B cell (primary cell): Measurements from ENCODE around the gene LOC101059915.

Experiments
- ATAC-seq: fragments of 200-7000 bp; cut with Tn5 transposase; one replicate; pipeline ENCODE4 v1.10.0; 2021; ENCODE audit warnings: low read depth, mild to moderate bottlenecking, moderate number of reproducible peaks, moderate library complexity
- CTCF ChIA-PET: fragments of 350-600 bp; sonication (Branson Sonifier 250); formaldehyde crosslinking; loops from one replicate; lab custom pipeline; 2021; ENCODE audit warnings: antibody characterized with exemption, inconsistent platforms; lab: Charles Lee
- POLR2A ChIA-PET: fragments of 350-600 bp; sonication (Branson Sonifier 250); formaldehyde crosslinking; loops from one replicate; lab custom pipeline; 2021; ENCODE audit warnings: antibody characterized with exemption; lab: Charles Lee
- DNase-seq: peaks from one replicate; pipeline ENCODE4 v3.0.0; 2013
- H2AFZ ChIP-seq: 2 replicates; pipeline ENCODE4 v1.6.1; 2012; ENCODE audit warnings: mild to moderate bottlenecking, low read depth, low read length; ENCODE audit not compliant: insufficient read depth, poor library complexity, severe bottlenecking
- H3K27ac ChIP-seq, 2 donors: 1 replicate in 1 of 2; 2 replicates in 1 of 2; pipeline ENCODE4 v1.5.1; 2012 to 2013; ENCODE audit warnings: low read length in 2 of 2, mild to moderate bottlenecking in 2 of 2, moderate library complexity in 1 of 2
- H3K27me3 ChIP-seq, 4 experiments: fragments of 200-600 bp in 1 of 4; sonication (generic) in 1 of 4; replicated peaks in 1 of 4; 1 replicate in 2 of 4; 2 replicates in 2 of 4; pipeline versions ENCODE4 v1.6.1 to v1.7.0; 2013 to 2016; ENCODE audit warnings: low read length in 3 of 4, mild to moderate bottlenecking in 2 of 4, mixed read lengths in 1 of 4, moderate library complexity in 1 of 4; ENCODE audit not compliant: insufficient read depth in 4 of 4, control insufficient read depth in 3 of 4; ENCODE audit errors: control extremely low read depth in 1 of 4
- H3K36me3 ChIP-seq, 2 experiments: replicated peaks in 1 of 2; 1 replicate in 1 of 2; 2 replicates in 1 of 2; pipeline versions ENCODE4 v1.6.1 to v1.7.1; 2013; ENCODE audit warnings: low read length in 1 of 2; ENCODE audit not compliant: insufficient read depth in 2 of 2, control insufficient read depth in 1 of 2; ENCODE audit errors: control extremely low read depth in 1 of 2, extremely low read depth in 1 of 2
- H3K4me1 ChIP-seq, 2 donors: fragments of 200-600 bp in 1 of 2; sonication (generic) in 1 of 2; 1 replicate in 1 of 2; 2 replicates in 1 of 2; pipeline versions ENCODE4 v1.5.1 to v1.6.1; 2013 to 2017; ENCODE audit warnings: low read length in 2 of 2; ENCODE audit not compliant: control insufficient read depth in 2 of 2, insufficient read depth in 2 of 2
- H3K4me2 ChIP-seq: replicated peaks from 2 replicates; pipeline ENCODE3; 2012; ENCODE audit warnings: mild to moderate bottlenecking, low read depth, low read length; ENCODE audit not compliant: poor library complexity, severe bottlenecking
- H3K4me3 ChIP-seq, 5 experiments: fragments of 200-600 bp in 1 of 5; sonication (generic) in 1 of 5; 1 replicate in 3 of 5; 2 replicates in 2 of 5; pipeline versions ENCODE4 v1.5.1 to v1.7.0; 2011 to 2016; ENCODE audit warnings: low read length in 4 of 5, mild to moderate bottlenecking in 4 of 5, low read depth in 2 of 5, control low read depth in 1 of 5, moderate library complexity in 1 of 5; ENCODE audit not compliant: insufficient read depth in 1 of 5; ENCODE audit errors: control extremely low read depth in 1 of 5, extremely low read depth in 1 of 5
- H3K79me2 ChIP-seq: fragments of 200-600 bp; sonication (generic); one replicate; pipeline ENCODE4 v1.6.0; 2016; ENCODE audit warnings: low read length; ENCODE audit not compliant: control insufficient read depth, insufficient read depth
- H3K9ac ChIP-seq: fragments of 200-600 bp; sonication (generic); 2 replicates; pipeline ENCODE4 v1.6.1; 2017; ENCODE audit warnings: mild to moderate bottlenecking, low read length, moderate library complexity
- H3K9me3 ChIP-seq, 3 donors: one replicate each; pipeline versions ENCODE4 v1.6.1 to v1.7.1; 2013; ENCODE audit warnings: low read length in 2 of 3; ENCODE audit not compliant: control insufficient read depth in 2 of 3, insufficient read depth in 1 of 3; ENCODE audit errors: control extremely low read depth in 1 of 3
- H4K20me1 ChIP-seq: 2 replicates; pipeline ENCODE4 v1.6.0; 2012; ENCODE audit warnings: mild to moderate bottlenecking, low read length; ENCODE audit not compliant: insufficient read depth, control insufficient read depth, poor library complexity, severe bottlenecking
- H3K27ac Mint-ChIP-seq: one replicate; pipeline ENCODE4 v1.8.0; 2021; ENCODE audit warnings: mixed read lengths
- H3K27me3 Mint-ChIP-seq: one replicate; pipeline ENCODE4 v1.8.0; 2021; ENCODE audit warnings: mixed read lengths
- H3K4me1 Mint-ChIP-seq: one replicate; pipeline ENCODE4 v1.8.0; 2021; ENCODE audit warnings: mixed read lengths
- H3K4me3 Mint-ChIP-seq: one replicate; pipeline ENCODE4 v1.8.0; 2021; ENCODE audit warnings: mixed read lengths
- H3K9me3 Mint-ChIP-seq: one replicate; pipeline ENCODE4 v1.8.0; 2022; ENCODE audit warnings: mixed read lengths; ENCODE audit not compliant: insufficient read depth
- EZH2 ChIP-seq: IDR thresholded peaks from 2 replicates; pipeline ENCODE4 v1.6.1; 2012; ENCODE audit warnings: borderline replicate concordance, low read depth, mild to moderate bottlenecking, moderate library complexity, low read length; ENCODE audit not compliant: insufficient read depth, poor library complexity, severe bottlenecking
- WGBS: methylation state at CpG from one replicate; pipeline ENCODE4 v1.1.5; 2013; ENCODE audit warnings: missing lambda C conversion rate; ENCODE audit not compliant: insufficient coverage; 5-methylcytosine and 5-hydroxymethylcytosine counted together
- intact Hi-C: fragments of 100-400 bp; cut with micrococcal nuclease; formaldehyde crosslinking; loops from one replicate; pipeline ENCODE4 v1.10.0; 2022
- TF ChIP-seq, protein P1 (sequence below): fragments of 200-600 bp; IDR thresholded peaks from one replicate; pipeline ENCODE4 v1.8.0; 2022; ENCODE audit warnings: antibody characterized with exemption, mild to moderate bottlenecking

Gene LOC101059915

DNA sequence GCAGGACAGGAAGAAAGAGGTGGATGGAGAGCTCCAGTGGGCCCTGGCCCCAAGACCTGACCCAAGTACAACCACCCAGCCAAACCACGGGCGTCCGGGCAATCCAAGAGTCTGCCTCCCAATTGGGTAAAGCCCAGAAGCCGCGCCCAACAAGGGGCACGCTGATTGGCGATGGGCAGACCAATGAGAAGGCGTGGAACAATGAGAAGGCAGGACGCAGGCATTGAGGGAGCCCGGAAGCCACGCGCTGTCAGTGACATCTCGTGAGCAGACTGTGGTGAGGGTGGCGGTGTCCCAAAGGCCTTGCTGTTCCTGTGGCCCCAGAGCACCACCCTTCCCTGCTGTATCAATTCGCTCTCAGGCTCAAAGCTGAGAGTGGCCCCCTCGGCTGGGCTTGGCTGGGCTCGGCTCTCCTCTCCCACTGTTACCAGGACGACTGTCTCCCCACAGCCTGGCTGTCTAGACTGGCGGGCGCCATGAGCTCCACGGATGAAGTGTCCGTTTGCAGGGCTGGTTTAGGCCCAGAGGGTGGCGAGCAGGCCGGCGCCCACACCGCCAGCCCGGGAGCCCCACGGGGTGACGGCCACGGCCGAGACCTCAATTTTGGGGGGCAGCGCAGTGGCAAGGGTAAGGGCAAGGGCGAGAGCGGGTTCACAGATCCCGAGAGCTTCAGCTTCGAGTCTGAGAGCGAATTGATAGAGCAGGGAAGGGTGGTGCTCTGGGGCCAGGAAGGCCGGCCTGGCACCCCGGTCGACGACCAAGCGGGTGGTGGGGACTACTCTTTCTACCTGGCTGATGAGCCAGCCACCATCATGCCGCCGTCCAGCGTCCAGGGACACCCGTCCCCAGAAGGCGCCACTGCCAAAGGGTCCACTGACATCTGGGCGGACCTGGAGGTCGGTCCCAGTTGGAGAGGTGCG, at the start of gene LOC101059915:
LOC101059915 (plus strand) TSS at position 219 of the 920 bp plus-strand sequence.
- Histone ChIP-seq H3K36me3 (no peaks in the 10 kb centered on the region), H3K9ac (no peak within 1 kb of the TSS), H3K4me1 (peaks cover 0 to 3% of the 10 kb centered on the region in 2 donors), H4K20me1 (no peaks in the 10 kb centered on the region), H3K27me3 (no peaks in the 10 kb centered on the region), H3K4me2 (no peak within 1 kb of the TSS), H3K4me3 (no peak within 1 kb of the TSS), H2AFZ (no peak within 1 kb of the TSS), H3K79me2 (no peaks in the 10 kb centered on the region), H3K9me3 (no peaks in the 10 kb centered on the region), H3K27ac (no peak within 1 kb of the TSS)
- intact Hi-C loops: no loop called here
- DNase-seq: no peak
- H3K4me3 Mint-ChIP-seq: no peak within 1 kb of the TSS
- H3K9me3 Mint-ChIP-seq: no peaks in the 10 kb centered on the region
- WGBS: 95% methylated on average over 27 of the region's 50 CpGs
- TF ChIP-seq, protein P1, sequence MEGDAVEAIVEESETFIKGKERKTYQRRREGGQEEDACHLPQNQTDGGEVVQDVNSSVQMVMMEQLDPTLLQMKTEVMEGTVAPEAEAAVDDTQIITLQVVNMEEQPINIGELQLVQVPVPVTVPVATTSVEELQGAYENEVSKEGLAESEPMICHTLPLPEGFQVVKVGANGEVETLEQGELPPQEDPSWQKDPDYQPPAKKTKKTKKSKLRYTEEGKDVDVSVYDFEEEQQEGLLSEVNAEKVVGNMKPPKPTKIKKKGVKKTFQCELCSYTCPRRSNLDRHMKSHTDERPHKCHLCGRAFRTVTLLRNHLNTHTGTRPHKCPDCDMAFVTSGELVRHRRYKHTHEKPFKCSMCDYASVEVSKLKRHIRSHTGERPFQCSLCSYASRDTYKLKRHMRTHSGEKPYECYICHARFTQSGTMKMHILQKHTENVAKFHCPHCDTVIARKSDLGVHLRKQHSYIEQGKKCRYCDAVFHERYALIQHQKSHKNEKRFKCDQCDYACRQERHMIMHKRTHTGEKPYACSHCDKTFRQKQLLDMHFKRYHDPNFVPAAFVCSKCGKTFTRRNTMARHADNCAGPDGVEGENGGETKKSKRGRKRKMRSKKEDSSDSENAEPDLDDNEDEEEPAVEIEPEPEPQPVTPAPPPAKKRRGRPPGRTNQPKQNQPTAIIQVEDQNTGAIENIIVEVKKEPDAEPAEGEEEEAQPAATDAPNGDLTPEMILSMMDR: no peak
- no peak for TF ChIP-seq EZH2
- no peak within 1 kb of the TSS for H3K27ac Mint-ChIP-seq
- H3K27me3 Mint-ChIP-seq: peaks cover 15% of the 10 kb centered on the region
- ATAC-seq: no peak
- H3K4me1 Mint-ChIP-seq: peaks cover 6% of the 10 kb centered on the region
- POLR2A ChIA-PET: no interaction called here
- CTCF ChIA-PET: no interaction called here

DNA sequence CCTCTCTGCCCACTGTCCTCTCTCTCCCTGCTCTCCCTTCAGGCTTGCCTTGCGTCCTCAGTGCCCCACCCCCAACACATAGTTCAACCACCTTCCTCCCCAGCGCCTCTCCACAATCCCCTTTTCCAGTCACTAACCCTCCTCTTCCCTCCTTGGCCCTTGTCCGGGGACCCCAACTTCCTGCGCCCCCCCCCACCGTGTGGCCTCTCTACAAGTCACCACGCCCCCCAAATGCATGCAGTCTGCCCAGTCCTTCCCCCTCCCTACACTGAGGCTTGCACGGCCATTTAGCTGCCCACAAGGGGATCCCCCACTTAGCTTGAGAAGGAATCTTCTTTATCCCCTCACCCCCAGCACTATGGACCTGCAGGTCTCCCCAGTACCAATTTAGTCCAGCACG, 49.6 kb upstream of the LOC101059915 start:
- TF ChIP-seq, protein P1: no peak
- TF ChIP-seq EZH2: no peak
- Histone ChIP-seq H2AFZ (no peak overlapping the region), H3K4me1 (peaks cover 39 to 57% of the 10 kb centered on the region in 2 donors), H3K4me3 (peak overlapping the region in 4 of 5 experiments; percentile 22 to 47 (median 32)), H3K27ac (peak overlapping the region; percentile 44 to 83), H3K36me3 (peaks cover 0 to 5% of the 10 kb centered on the region in 2 experiments), H3K4me2 (peak overlapping the region; percentile 64), H3K27me3 (no peaks in the 10 kb centered on the region), H4K20me1 (no peaks in the 10 kb centered on the region), H3K9ac (peak overlapping the region; percentile 22), H3K79me2 (no peaks in the 10 kb centered on the region), H3K9me3 (peaks cover 0 to 14% (median 0%) of the 10 kb centered on the region in 3 donors)
- Mint-ChIP-seq H3K27me3 (no peaks in the 10 kb centered on the region), H3K4me1 (peaks cover 52% of the 10 kb centered on the region), H3K4me3 (peak overlapping the region; percentile 76), H3K9me3 (no peaks in the 10 kb centered on the region), H3K27ac (peak overlapping the region; percentile 86)
- DNase-seq (no peak), ATAC-seq (no peak)
- 43% methylated on average over 3 of the region's 8 CpGs for WGBS
- CTCF ChIA-PET: interaction anchor here (1.0 to 1.6 kb wide), 2 partner anchors 20 to 32 kb away, joined by 4 read pairs; no protein-coding TSS in a partner anchor
- POLR2A ChIA-PET: interaction anchor here (0.6 kb wide), 1 partner anchor 1270 kb away, joined by 4 read pairs; no protein-coding TSS in a partner anchor
- intact Hi-C loops: no loop called here
